Body of pancreas (tissue), 4 donors: Measurements from ENCODE around the gene FKBP1A.

ENCODE experiments used
- CTCF ChIP-seq, 7 experiments: fragments of 450-650 bp in 4 of 7; fragments of 200-600 bp in 3 of 7; sonication (generic) in 3 of 7; IDR thresholded peaks; one replicate each; pipeline ENCODE4 v1.5.1; 2016 to 2019; ENCODE audit warnings: antibody characterized with exemption in 7 of 7
- POLR2A ChIP-seq, 3 donors: fragments of 450-650 bp; IDR thresholded peaks; one replicate each; pipeline ENCODE4 v1.6.1; 2016; ENCODE audit warnings: antibody characterized with exemption in 3 of 3, mild to moderate bottlenecking in 2 of 3

DNA sequence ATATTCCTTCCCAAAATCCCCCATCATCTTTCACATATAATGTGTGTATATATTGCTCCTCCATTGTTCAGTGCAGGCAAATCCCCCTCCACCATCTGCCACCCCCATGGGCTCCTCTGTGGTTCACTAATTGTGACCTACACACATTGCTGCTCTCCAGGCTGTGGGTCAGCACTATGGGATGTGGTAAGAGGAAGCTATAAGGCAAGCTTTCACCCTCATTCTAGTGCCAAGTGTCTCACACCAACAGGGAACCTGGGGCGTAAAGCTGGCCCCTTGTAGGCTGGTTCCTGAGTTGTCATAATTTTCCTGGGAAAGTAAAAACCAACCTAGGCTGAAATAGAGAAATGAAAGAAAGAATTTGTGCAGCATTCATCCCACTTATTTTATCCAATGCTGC lies 16.8 kb downstream of the FKBP1A start:
- TF ChIP-seq POLR2A (IDR thresholded peaks at IDR 0.05) (no peak), CTCF (IDR thresholded peaks at IDR 0.05) (no peak)
